K562 (cell line): ENCODE measurements around the gene RUNX1. TPM values are rescaled to one million over a fixed set of nuclear protein-coding genes. Genes with fewer than 3 reads are reported as not detected.

Experiments
- DPF2 ChIP-seq: fragments of 450-650 bp; IDR thresholded peaks from 2 replicates; pipeline ENCODE4 v1.6.1; 2016
- GTF2E2 ChIP-seq: fragments of 200-800 bp; sonication (Bioruptor generic); IDR thresholded peaks from 2 replicates; pipeline ENCODE4 v1.6.1; 2016; ENCODE audit warnings: missing genetic modification characterization, missing compliant biosample characterization
- HDAC1 ChIP-seq, 2 experiments: fragments of 450-650 bp; IDR thresholded peaks; 2 replicates each; pipeline ENCODE4 v1.6.1; 2016 to 2017; ENCODE audit warnings: inconsistent platforms in 1 of 2, mild to moderate bottlenecking in 1 of 2, moderate library complexity in 1 of 2
- LARP7 ChIP-seq: fragments of 450-650 bp; IDR thresholded peaks from 2 replicates; pipeline ENCODE4 v1.6.1; 2016
- ZNF175 ChIP-seq: fragments of 200-800 bp; sonication (Bioruptor generic); IDR thresholded peaks from 2 replicates; pipeline ENCODE4 v1.6.1; 2016; ENCODE audit warnings: low read depth, mild to moderate bottlenecking, missing genetic modification characterization, missing compliant biosample characterization
- ZNF311 ChIP-seq: fragments of 250-450 bp; sonication (Bioruptor Pico); IDR thresholded peaks from 2 replicates; pipeline ENCODE4 v1.4.0; 2020; ENCODE audit warnings: mild to moderate bottlenecking, moderate library complexity
- ZNF444 ChIP-seq: fragments of 250-450 bp; sonication (Bioruptor Pico); IDR thresholded peaks from 2 replicates; pipeline ENCODE4 v1.4.0; 2020; ENCODE audit warnings: mild to moderate bottlenecking, moderate library complexity
- polyA plus RNA-seq, 8 experiments: library from polyadenylated mRNA; depleted of rRNA in 4 of 8; stranded (reverse) in 5 of 8; unstranded in 3 of 8; fragments of >200 nt; fragmentation: Nextera tagmentation in 2 of 8; fragmentation: Illumina TruSeq in 1 of 8; extraction: Ambion mirVana in 2 of 8; extraction: Trizol in 1 of 8; gene quantifications; 2 replicates each; pipeline versions ENCODE4 v1.2.1 to v1.2.3, GENCODE V29; 2011 to 2014; ENCODE audit warnings: inconsistent platforms in 1 of 8, missing spikeins in 1 of 8
- total RNA-seq, 7 experiments: library from RNA; depleted of rRNA in 6 of 7; stranded (reverse); fragments of >200 nt in 6 of 7; fragmentation: Illumina TruSeq in 2 of 7; extraction: Trizol in 2 of 7; gene quantifications; 2 replicates each; pipeline versions ENCODE4 v1.2.1 to v1.2.3, GENCODE V29; 2011 to 2021; ENCODE audit warnings: low replicate concordance in 1 of 7
- TF ChIP-seq, protein P1 (sequence below): fragments of 450-650 bp; IDR thresholded peaks from 2 replicates; pipeline ENCODE4 v1.7.1; 2018; ENCODE audit warnings: mild to moderate bottlenecking, low read depth; ENCODE audit not compliant: partially characterized antibody
- TF ChIP-seq, protein P2 (sequence below), 2 experiments: IDR thresholded peaks in 1 of 2; conservative IDR thresholded peaks in 1 of 2; 2 replicates each; pipeline ENCODE4 v1.6.1; 2016; ENCODE audit warnings: low read depth in 2 of 2, mild to moderate bottlenecking in 1 of 2, missing compliant biosample characterization in 1 of 2, missing genetic modification characterization in 1 of 2, moderate library complexity in 1 of 2

Gene RUNX1
- total and polyA plus RNA-seq, 9 of the 15 experiments (the other 6 are each of a cell fraction or from before 2014, with no cell fraction given), result 2.2 to 68.6 (median 17.8) TPM

DNA sequence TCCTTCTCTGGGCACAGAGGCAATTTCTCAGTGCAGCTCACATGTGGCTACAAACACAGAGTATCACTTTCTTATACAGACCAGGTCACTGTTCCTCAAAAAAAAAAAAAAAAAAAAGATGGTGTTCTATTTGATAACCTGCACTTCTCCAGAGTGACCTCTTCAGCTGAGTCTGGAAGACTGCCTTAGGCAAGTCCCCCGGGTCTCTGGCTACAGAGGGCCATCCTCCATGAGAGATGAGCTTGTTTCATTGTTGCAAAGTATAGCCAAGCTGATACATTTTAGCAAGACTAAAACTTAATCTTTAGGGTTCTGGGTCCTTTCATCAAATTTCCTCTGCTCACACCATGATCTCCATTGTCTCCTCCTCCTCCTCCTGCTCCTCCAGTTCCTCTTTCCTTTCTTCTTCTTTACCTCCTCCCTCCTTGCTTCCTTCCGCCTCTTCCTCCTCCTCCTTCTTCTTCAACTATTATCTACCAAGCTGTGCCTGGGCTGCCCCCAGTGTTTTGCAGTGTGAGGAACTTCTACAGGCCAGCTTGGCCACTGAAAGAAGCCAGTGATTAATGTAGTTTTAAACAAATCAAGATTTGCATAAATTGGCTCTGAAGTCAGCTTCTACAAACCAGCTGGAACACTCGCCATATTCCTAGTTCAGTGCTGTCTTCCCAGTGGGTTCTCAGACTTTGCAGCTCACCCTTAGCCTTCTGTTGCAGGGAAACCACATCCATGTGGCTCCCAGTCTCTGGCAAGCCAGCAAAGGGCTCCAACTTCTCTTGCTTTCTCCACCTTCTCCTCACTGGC lies 139.4 kb downstream of the RUNX1 start (continued):
- TF ChIP-seq ZNF175, result 0 out of 2 replicates have a peak, but pooled peaks have one; percentile 61
- no peak for TF ChIP-seq ZNF444
- peak; percentile 75 for TF ChIP-seq ZNF311 (CRISPR knock-in tag)
- TF ChIP-seq LARP7, result peak; percentile 80; the same call in 1 of the 2 replicates
- peak in 1 of 2 experiments; percentile 73; a peak in 2 of 4 replicates for TF ChIP-seq HDAC1 (IDR thresholded peaks at IDR 0.05)
- TF ChIP-seq, protein P1, sequence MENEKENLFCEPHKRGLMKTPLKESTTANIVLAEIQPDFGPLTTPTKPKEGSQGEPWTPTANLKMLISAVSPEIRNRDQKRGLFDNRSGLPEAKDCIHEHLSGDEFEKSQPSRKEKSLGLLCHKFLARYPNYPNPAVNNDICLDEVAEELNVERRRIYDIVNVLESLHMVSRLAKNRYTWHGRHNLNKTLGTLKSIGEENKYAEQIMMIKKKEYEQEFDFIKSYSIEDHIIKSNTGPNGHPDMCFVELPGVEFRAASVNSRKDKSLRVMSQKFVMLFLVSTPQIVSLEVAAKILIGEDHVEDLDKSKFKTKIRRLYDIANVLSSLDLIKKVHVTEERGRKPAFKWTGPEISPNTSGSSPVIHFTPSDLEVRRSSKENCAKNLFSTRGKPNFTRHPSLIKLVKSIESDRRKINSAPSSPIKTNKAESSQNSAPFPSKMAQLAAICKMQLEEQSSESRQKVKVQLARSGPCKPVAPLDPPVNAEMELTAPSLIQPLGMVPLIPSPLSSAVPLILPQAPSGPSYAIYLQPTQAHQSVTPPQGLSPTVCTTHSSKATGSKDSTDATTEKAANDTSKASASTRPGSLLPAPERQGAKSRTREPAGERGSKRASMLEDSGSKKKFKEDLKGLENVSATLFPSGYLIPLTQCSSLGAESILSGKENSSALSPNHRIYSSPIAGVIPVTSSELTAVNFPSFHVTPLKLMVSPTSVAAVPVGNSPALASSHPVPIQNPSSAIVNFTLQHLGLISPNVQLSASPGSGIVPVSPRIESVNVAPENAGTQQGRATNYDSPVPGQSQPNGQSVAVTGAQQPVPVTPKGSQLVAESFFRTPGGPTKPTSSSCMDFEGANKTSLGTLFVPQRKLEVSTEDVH, result peak; percentile 19
- TF ChIP-seq, protein P2, sequence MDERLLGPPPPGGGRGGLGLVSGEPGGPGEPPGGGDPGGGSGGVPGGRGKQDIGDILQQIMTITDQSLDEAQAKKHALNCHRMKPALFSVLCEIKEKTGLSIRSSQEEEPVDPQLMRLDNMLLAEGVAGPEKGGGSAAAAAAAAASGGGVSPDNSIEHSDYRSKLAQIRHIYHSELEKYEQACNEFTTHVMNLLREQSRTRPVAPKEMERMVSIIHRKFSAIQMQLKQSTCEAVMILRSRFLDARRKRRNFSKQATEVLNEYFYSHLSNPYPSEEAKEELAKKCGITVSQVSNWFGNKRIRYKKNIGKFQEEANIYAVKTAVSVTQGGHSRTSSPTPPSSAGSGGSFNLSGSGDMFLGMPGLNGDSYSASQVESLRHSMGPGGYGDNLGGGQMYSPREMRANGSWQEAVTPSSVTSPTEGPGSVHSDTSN (CRISPR knock-in tag; IDR thresholded peaks at IDR 0.05; ENCODE audit: low read depth), result no peak
- TF ChIP-seq, protein P2 (tag; conservative IDR thresholded peaks at IDR 0.05; ENCODE audit: low read depth), result 0 out of 2 replicates have a peak, but pooled peaks have one; percentile 23
- TF ChIP-seq DPF2, result peak; percentile 45; the same call in 1 of the 2 replicates
- TF ChIP-seq GTF2E2, result no peak
